HCT116 (cell line): ENCODE measurements around the gene TMEM217. TPM values are rescaled to one million over a fixed set of nuclear protein-coding genes. Genes with fewer than 3 reads are reported as not detected.

Source experiments
- ATAC-seq: fragments of 200-7000 bp; cut with Tn5 transposase; 2 replicates; pipeline ENCODE4 v1.9.1; 2020; ENCODE audit warnings: mild to moderate bottlenecking, moderate library complexity
- BruUV-seq: library from RNA; stranded (reverse); fragments of 400-500 nt; replicated peaks from 2 replicates; lab custom pipeline; 2021; lab: Mats Ljungman, UMichigan
- CTCF ChIA-PET: fragments of 300-600 bp; sonication (Branson Sonifier 250); formaldehyde crosslinking; loops from one replicate; lab custom pipeline; 2021; ENCODE audit warnings: antibody characterized with exemption; lab: Charles Lee
- POLR2A ChIA-PET: fragments of 300-600, 350-600 bp; sonication (Branson Sonifier 250); formaldehyde crosslinking; loops from one replicate; lab custom pipeline; 2021; ENCODE audit warnings: antibody characterized with exemption; lab: Charles Lee
- RAD21 ChIA-PET, 2 experiments: fragments of 300-600 bp; sonication (Branson Sonifier 250); formaldehyde crosslinking; loops; one replicate each; lab custom pipeline; 2023; ENCODE audit warnings: low total read pairs in 2 of 2; ENCODE audit not compliant: uncharacterized antibody in 2 of 2, unreplicated experiment in 2 of 2, low non-redundant PET in 1 of 2; lab: Charles Lee
- DNase-seq: peaks from one replicate; pipeline ENCODE4 v3.0.0-alpha.2; 2010; ENCODE audit warnings: low read depth, low spot score
- H2AFZ ChIP-seq: fragments of 200-600 bp; shearing (Covaris generic), sonication (generic); 2 replicates; pipeline ENCODE4 v1.6.1; 2017; ENCODE audit warnings: low read depth, mixed run types, mixed read lengths, antibody characterized with exemption, low read length; ENCODE audit not compliant: poor library complexity, severe bottlenecking
- H3K27ac ChIP-seq: 2 replicates; pipeline ENCODE4 v1.5.1; 2012; ENCODE audit warnings: low read depth, low read length
- H3K27me3 ChIP-seq: fragments of 200-600 bp; sonication (generic); 2 replicates; pipeline ENCODE4 v1.6.1; 2016; ENCODE audit warnings: mixed run types, low read length, mixed read lengths; ENCODE audit not compliant: insufficient read depth
- H3K36me3 ChIP-seq, 2 experiments: fragments of 200-500 bp in 1 of 2; fragments of 200-600 bp in 1 of 2; sonication (Bioruptor generic) in 1 of 2; sonication (generic) in 1 of 2; 2 replicates each; pipeline versions ENCODE4 v1.5.1 to v1.6.1; 2014 to 2016; ENCODE audit warnings: low read length in 2 of 2, inconsistent platforms in 1 of 2, mixed read lengths in 1 of 2, mixed run types in 1 of 2; ENCODE audit not compliant: insufficient read depth in 2 of 2, control insufficient read depth in 1 of 2
- H3K4me1 ChIP-seq, 2 experiments: fragments of 200-600 bp in 1 of 2; sonication (generic) in 1 of 2; 2 replicates each; pipeline versions ENCODE4 v1.5.1 to v1.6.1; 2012 to 2017; ENCODE audit warnings: low read length in 2 of 2, inconsistent platforms in 1 of 2, mild to moderate bottlenecking in 1 of 2, mixed read lengths in 1 of 2, mixed run types in 1 of 2, moderate library complexity in 1 of 2; ENCODE audit not compliant: insufficient read depth in 2 of 2, control insufficient read depth in 1 of 2
- H3K4me2 ChIP-seq: fragments of 200-600 bp; sonication (generic); 2 replicates; pipeline ENCODE4 v1.6.1; 2017; ENCODE audit warnings: mixed run types, low read length, mixed read lengths
- H3K4me3 ChIP-seq, 2 experiments: fragments of 200-600 bp in 1 of 2; sonication (generic) in 1 of 2; replicated peaks in 1 of 2; 2 replicates each; pipeline ENCODE4 v1.5.1; 2011 to 2016; ENCODE audit warnings: low read length in 2 of 2, control low read depth in 1 of 2, low read depth in 1 of 2, mild to moderate bottlenecking in 1 of 2, mixed read lengths in 1 of 2, mixed run types in 1 of 2
- H3K79me2 ChIP-seq: fragments of 200-600 bp; sonication (generic); 2 replicates; pipeline ENCODE4 v1.6.1; 2017; ENCODE audit warnings: mild to moderate bottlenecking, mixed run types, low read length, moderate library complexity, mixed read lengths; ENCODE audit not compliant: insufficient read depth
- H3K9ac ChIP-seq: fragments of 200-600 bp; sonication (generic); 2 replicates; pipeline ENCODE4 v1.6.1; 2016; ENCODE audit warnings: low read length, mixed read lengths
- H3K9me2 ChIP-seq: fragments of 200-600 bp; sonication (generic), shearing (Covaris generic); 2 replicates; pipeline ENCODE4 v1.6.1; 2017; ENCODE audit warnings: mixed run types, mild to moderate bottlenecking, moderate library complexity; ENCODE audit not compliant: insufficient read depth
- H3K9me3 ChIP-seq, 2 experiments: fragments of 200-500 bp in 1 of 2; fragments of 200-600 bp in 1 of 2; sonication (Bioruptor generic) in 1 of 2; sonication (generic) in 1 of 2; 2 replicates each; pipeline ENCODE4 v1.6.1; 2014 to 2017; ENCODE audit warnings: low read length in 2 of 2, mixed read lengths in 2 of 2, inconsistent platforms in 1 of 2, low read depth in 1 of 2, mild to moderate bottlenecking in 1 of 2, mixed run types in 1 of 2, moderate library complexity in 1 of 2; ENCODE audit not compliant: control insufficient read depth in 1 of 2, insufficient read depth in 1 of 2
- H4K20me1 ChIP-seq: fragments of 200-600 bp; sonication (generic), shearing (Covaris generic); 2 replicates; pipeline ENCODE4 v1.6.1; 2017; ENCODE audit warnings: mixed run types, mild to moderate bottlenecking, moderate library complexity; ENCODE audit not compliant: insufficient read depth
- CBX3 ChIP-seq: IDR thresholded peaks from 2 replicates; pipeline ENCODE4 v1.6.1; 2012; ENCODE audit warnings: low read depth
- ELF1 ChIP-seq: IDR thresholded peaks from 2 replicates; pipeline ENCODE4 v1.6.1; 2012; ENCODE audit warnings: low read depth, borderline replicate concordance
- EZH2 ChIP-seq: fragments of 200-600 bp; sonication (generic); IDR thresholded peaks from 2 replicates; pipeline ENCODE4 v1.6.1; 2017; ENCODE audit warnings: antibody characterized with exemption, mixed run types
- EZH2phosphoT487 ChIP-seq: fragments of 200-600 bp; IDR thresholded peaks from 2 replicates; pipeline ENCODE4 v1.6.1; 2018; ENCODE audit warnings: antibody characterized with exemption, borderline replicate concordance
- FOSL1 ChIP-seq: IDR thresholded peaks from 2 replicates; pipeline ENCODE4 v1.6.1; 2012; ENCODE audit warnings: low read depth
- MAX ChIP-seq: IDR thresholded peaks from 2 replicates; pipeline ENCODE4 v1.6.1; 2012
- POLR2A ChIP-seq: IDR thresholded peaks from 2 replicates; pipeline ENCODE4 v1.7.0; 2011; ENCODE audit warnings: borderline replicate concordance; ENCODE audit not compliant: insufficient read depth, insufficient read length; ENCODE audit errors: extremely low read depth
- RAD21 ChIP-seq: IDR thresholded peaks from 2 replicates; pipeline ENCODE4 v1.6.1; 2012; ENCODE audit warnings: low read depth, mild to moderate bottlenecking
- SIN3A ChIP-seq: IDR thresholded peaks from 2 replicates; pipeline ENCODE4 v1.6.1; 2012; ENCODE audit warnings: low read depth
- SP1 ChIP-seq: IDR thresholded peaks from 2 replicates; pipeline ENCODE4 v1.6.1; 2012; ENCODE audit warnings: low read depth
- YY1 ChIP-seq: IDR thresholded peaks from 2 replicates; pipeline ENCODE4 v1.6.1; 2011; ENCODE audit warnings: low read length, low read depth, moderate library complexity, mild to moderate bottlenecking; ENCODE audit not compliant: insufficient replicate concordance; ENCODE audit errors: extremely low read depth
- ZBTB33 ChIP-seq: IDR thresholded peaks from 2 replicates; pipeline ENCODE4 v1.6.1; 2011; ENCODE audit warnings: mild to moderate bottlenecking, low read length, moderate library complexity; ENCODE audit not compliant: insufficient replicate concordance; ENCODE audit errors: extremely low read depth
- ZNF274 ChIP-seq: fragments of 200-500 bp; sonication (Bioruptor generic); IDR thresholded peaks from 2 replicates; pipeline ENCODE4 v1.6.1; 2014; ENCODE audit warnings: mild to moderate bottlenecking, low read depth, low read length, inconsistent platforms
- intact Hi-C: fragments of 100-400 bp; cut with micrococcal nuclease; formaldehyde crosslinking; loops from 2 replicates; pipeline ENCODE4 v1.10.0; 2022
- total RNA-seq: library from RNA; stranded (reverse); gene quantifications from one replicate; pipeline ENCODE4 v1.2.1, GENCODE V29; 2021; ENCODE audit not compliant: unreplicated experiment

The TMEM217 gene
- total RNA-seq, 1 experiment from 2014 or later, result 0.98 TPM

- intact Hi-C loops, result no loop called here
- Histone ChIP-seq H3K4me2 (no peak overlapping the region), H3K27ac (no peak overlapping the region), H2AFZ (no peak overlapping the region), H3K36me3 (peaks cover 7 to 15% of the 10 kb centered on the region in 2 experiments; a peak in 3 of 4 replicates), H3K9me3 (no peaks in the 10 kb centered on the region), H3K4me1 (no peaks in the 10 kb centered on the region), H4K20me1 (no peaks in the 10 kb centered on the region), H3K9me2 (no peaks in the 10 kb centered on the region), H3K27me3 (no peaks in the 10 kb centered on the region), H3K4me3 (no peak overlapping the region), H3K9ac (no peak overlapping the region), H3K79me2 (peaks cover 19% of the 10 kb centered on the region)
- DNase-seq (no peak), ATAC-seq (no peak)
- BruUV-seq, result no TSS peak
- ChIA-PET POLR2A (no interaction called here), RAD21 (no interaction called here), CTCF (no interaction called here)
- TF ChIP-seq FOSL1 (no peak), CBX3 (no peak)
These were observed 21.6 kb upstream of the TMEM217 start for GRCh38 chr6:37279366-37280134.

- no peak overlapping the region for H3K4me2 ChIP-seq
- CTCF ChIA-PET, result no interaction called here
- H3K79me2 ChIP-seq, result peaks cover 30% of the 10 kb centered on the region
- no TSS peak for BruUV-seq
- no peak for DNase-seq
- H3K36me3 ChIP-seq, result no peaks in the 10 kb centered on the region
- RAD21 ChIA-PET, result no interaction called here
- H3K4me1 ChIP-seq, result no peaks in the 10 kb centered on the region
- intact Hi-C loops, result no loop called here
- ATAC-seq, result no peak
- POLR2A ChIA-PET, result interaction anchor here (0.5 kb wide), 1 partner anchor 491 kb away, joined by 3 read pairs; no protein-coding TSS in a partner anchor
- TF ChIP-seq EZH2 (no peak), POLR2A (no peak), RAD21 (no peak), SP1 (no peak), YY1 (no peak), ZBTB33 (no peak), EZH2phosphoT487 (no peak), SIN3A (no peak), CBX3 (no peak), ZNF274 (no peak), ELF1 (no peak), MAX (no peak)
- H3K9me3 ChIP-seq, result no peaks in the 10 kb centered on the region
- no peak overlapping the region for H3K4me3 ChIP-seq
- no peaks in the 10 kb centered on the region for H4K20me1 ChIP-seq
- H3K27ac ChIP-seq, result no peak overlapping the region
- H3K9ac ChIP-seq, result no peak overlapping the region
- H2AFZ ChIP-seq, result no peak overlapping the region
- H3K9me2 ChIP-seq, result no peaks in the 10 kb centered on the region
- H3K27me3 ChIP-seq, result no peaks in the 10 kb centered on the region
These were observed 19.1 kb upstream of the TMEM217 start for GRCh38 chr6:37277001-37277409.
